GM21717 (cell line): ENCODE results near the gene CLIP2.

ENCODE experiments used
- ATAC-seq: cut with Tn5 transposase; IDR thresholded peaks from one replicate; pipeline ENCODE4 v1.9.1; 2021; ENCODE audit warnings: mild to moderate bottlenecking, moderate library complexity; ENCODE audit not compliant: unreplicated experiment

CLIP2 gene

GRCh38 chr7:74269757-74270277, 19.4 kb upstream of the CLIP2 start:
- peak; percentile 27 for ATAC-seq

- ATAC-seq = no peak
Measured at GRCh38 chr7:74271742-74272141, 17.5 kb upstream of the CLIP2 start.

GRCh38 chr7:74272305-74273038, 16.7 kb upstream of the CLIP2 start:
- ATAC-seq = peak; percentile 63

- ATAC-seq = no peak
Measured at GRCh38 chr7:74275401-74275881, 13.8 kb upstream of the CLIP2 start.

GRCh38 chr7:74277636-74278035, 11.6 kb upstream of the CLIP2 start:
- no peak for ATAC-seq

GRCh38 chr7:74280985-74281384, 8.2 kb upstream of the CLIP2 start:
- ATAC-seq = no peak

- no peak for ATAC-seq
Measured at GRCh38 chr7:74282748-74283459, 6.3 kb upstream of the CLIP2 start.

GRCh38 chr7:74283858-74284447, 5.3 kb upstream of the CLIP2 start:
- ATAC-seq = no peak

- peak; percentile 32 for ATAC-seq
Measured at GRCh38 chr7:74284781-74285259, 4.4 kb upstream of the CLIP2 start.

- no peak for ATAC-seq
Measured at GRCh38 chr7:74286131-74286530, 3.1 kb upstream of the CLIP2 start.

GRCh38 chr7:74287303-74288033, 1.7 kb upstream of the CLIP2 start:
- no peak for ATAC-seq

- ATAC-seq = no peak
Measured at GRCh38 chr7:74288034-74288881, 949 bp upstream of the CLIP2 start.

- ATAC-seq = no peak
Measured at GRCh38 chr7:74289659-74290552, 699 bp downstream of the CLIP2 start.

GRCh38 chr7:74290553-74290950, 1.3 kb downstream of the CLIP2 start:
- ATAC-seq = no peak

GRCh38 chr7:74290981-74291441, 1.8 kb downstream of the CLIP2 start:
- no peak for ATAC-seq

- ATAC-seq = no peak
Measured at GRCh38 chr7:74291535-74291934, 2.3 kb downstream of the CLIP2 start.

GRCh38 chr7:74292757-74293576, 3.8 kb downstream of the CLIP2 start:
- no peak for ATAC-seq

GRCh38 chr7:74293577-74293908, 4.3 kb downstream of the CLIP2 start:
- no peak for ATAC-seq
